PFSK-1 (cell line): ENCODE measurements around the gene POP7.

ENCODE experiments used
- FOXP2 ChIP-seq: optimal IDR thresholded peaks from 2 replicates; pipeline ENCODE3; 2011; ENCODE audit warnings: borderline replicate concordance, control low read depth, inconsistent platforms; ENCODE audit not compliant: insufficient read depth; ENCODE audit errors: extremely low read length, extremely low read depth
- POLR2AphosphoS5 ChIP-seq: IDR thresholded peaks from 2 replicates; pipeline ENCODE4 v1.6.1; 2012; ENCODE audit warnings: low read depth, mild to moderate bottlenecking, control low read depth, low read length, moderate library complexity
- SIN3A ChIP-seq: IDR thresholded peaks from 2 replicates; pipeline ENCODE4 v1.6.1; 2012; ENCODE audit warnings: mild to moderate bottlenecking, low read length, moderate library complexity, borderline replicate concordance; ENCODE audit not compliant: insufficient read depth
- TAF1 ChIP-seq: IDR thresholded peaks from 2 replicates; pipeline ENCODE4 v1.6.1; 2012; ENCODE audit warnings: low read length, control low read depth, borderline replicate concordance; ENCODE audit not compliant: insufficient read depth
- TF ChIP-seq, protein P1 (sequence below), 2 experiments: IDR thresholded peaks; 2 replicates each; pipeline versions ENCODE4 v1.6.1 to v1.8.0; 2011 to 2012; ENCODE audit warnings: low read depth in 2 of 2, low read length in 2 of 2, control low read depth in 1 of 2, inconsistent platforms in 1 of 2, mild to moderate bottlenecking in 1 of 2, moderate library complexity in 1 of 2; ENCODE audit not compliant: insufficient read depth in 1 of 2

DNA sequence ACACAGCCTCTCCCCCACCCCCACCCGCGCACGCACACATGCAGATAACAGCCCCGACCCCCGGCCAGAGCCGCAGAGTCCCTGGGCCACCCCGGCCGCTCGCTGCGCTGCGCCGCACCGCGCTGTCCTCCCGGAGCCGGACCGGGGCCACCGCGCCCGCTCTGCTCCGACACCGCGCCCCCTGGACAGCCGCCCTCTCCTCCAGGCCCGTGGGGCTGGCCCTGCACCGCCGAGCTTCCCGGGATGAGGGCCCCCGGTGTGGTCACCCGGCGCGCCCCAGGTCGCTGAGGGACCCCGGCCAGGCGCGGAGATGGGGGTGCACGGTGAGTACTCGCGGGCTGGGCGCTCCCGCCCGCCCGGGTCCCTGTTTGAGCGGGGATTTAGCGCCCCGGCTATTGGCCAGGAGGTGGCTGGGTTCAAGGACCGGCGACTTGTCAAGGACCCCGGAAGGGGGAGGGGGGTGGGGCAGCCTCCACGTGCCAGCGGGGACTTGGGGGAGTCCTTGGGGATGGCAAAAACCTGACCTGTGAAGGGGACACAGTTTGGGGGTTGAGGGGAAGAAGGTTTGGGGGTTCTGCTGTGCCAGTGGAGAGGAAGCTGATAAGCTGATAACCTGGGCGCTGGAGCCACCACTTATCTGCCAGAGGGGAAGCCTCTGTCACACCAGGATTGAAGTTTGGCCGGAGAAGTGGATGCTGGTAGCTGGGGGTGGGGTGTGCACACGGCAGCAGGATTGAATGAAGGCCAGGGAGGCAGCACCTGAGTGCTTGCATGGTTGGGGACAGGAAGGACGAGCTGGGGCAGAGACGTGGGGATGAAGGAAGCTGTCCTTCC is 15.0 kb downstream of the POP7 start:
- no peak for TF ChIP-seq POLR2AphosphoS5
- TF ChIP-seq, protein P1, sequence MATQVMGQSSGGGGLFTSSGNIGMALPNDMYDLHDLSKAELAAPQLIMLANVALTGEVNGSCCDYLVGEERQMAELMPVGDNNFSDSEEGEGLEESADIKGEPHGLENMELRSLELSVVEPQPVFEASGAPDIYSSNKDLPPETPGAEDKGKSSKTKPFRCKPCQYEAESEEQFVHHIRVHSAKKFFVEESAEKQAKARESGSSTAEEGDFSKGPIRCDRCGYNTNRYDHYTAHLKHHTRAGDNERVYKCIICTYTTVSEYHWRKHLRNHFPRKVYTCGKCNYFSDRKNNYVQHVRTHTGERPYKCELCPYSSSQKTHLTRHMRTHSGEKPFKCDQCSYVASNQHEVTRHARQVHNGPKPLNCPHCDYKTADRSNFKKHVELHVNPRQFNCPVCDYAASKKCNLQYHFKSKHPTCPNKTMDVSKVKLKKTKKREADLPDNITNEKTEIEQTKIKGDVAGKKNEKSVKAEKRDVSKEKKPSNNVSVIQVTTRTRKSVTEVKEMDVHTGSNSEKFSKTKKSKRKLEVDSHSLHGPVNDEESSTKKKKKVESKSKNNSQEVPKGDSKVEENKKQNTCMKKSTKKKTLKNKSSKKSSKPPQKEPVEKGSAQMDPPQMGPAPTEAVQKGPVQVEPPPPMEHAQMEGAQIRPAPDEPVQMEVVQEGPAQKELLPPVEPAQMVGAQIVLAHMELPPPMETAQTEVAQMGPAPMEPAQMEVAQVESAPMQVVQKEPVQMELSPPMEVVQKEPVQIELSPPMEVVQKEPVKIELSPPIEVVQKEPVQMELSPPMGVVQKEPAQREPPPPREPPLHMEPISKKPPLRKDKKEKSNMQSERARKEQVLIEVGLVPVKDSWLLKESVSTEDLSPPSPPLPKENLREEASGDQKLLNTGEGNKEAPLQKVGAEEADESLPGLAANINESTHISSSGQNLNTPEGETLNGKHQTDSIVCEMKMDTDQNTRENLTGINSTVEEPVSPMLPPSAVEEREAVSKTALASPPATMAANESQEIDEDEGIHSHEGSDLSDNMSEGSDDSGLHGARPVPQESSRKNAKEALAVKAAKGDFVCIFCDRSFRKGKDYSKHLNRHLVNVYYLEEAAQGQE (IDR thresholded peaks at IDR 0.05; ENCODE audit: insufficient read depth in 1 of 2, low read depth in 2 of 2, low read length in 2 of 2) = no peak
- TF ChIP-seq SIN3A = no peak
- no peak for TF ChIP-seq TAF1
- TF ChIP-seq FOXP2 = no peak
